Rectal smooth muscle tissue (tissue), 1 donor: ENCODE data around the gene ETS1.

Experiments
- H3K27ac ChIP-seq: one replicate; pipeline ENCODE4 v1.7.0; 2013; ENCODE audit warnings: low read depth, low read length, inconsistent platforms
- H3K27me3 ChIP-seq: one replicate; pipeline ENCODE4 v1.7.0; 2013; ENCODE audit warnings: low read length; ENCODE audit not compliant: control insufficient read depth, insufficient read depth
- H3K36me3 ChIP-seq: one replicate; pipeline ENCODE4 v1.7.0; 2013; ENCODE audit warnings: low read length; ENCODE audit not compliant: control insufficient read depth, insufficient read depth
- H3K4me1 ChIP-seq: one replicate; pipeline ENCODE4 v1.7.0; 2013; ENCODE audit warnings: low read length; ENCODE audit not compliant: control insufficient read depth, insufficient read depth
- H3K4me3 ChIP-seq: one replicate; pipeline ENCODE4 v1.7.0; 2013; ENCODE audit warnings: low read length
- H3K9ac ChIP-seq: one replicate; pipeline ENCODE4 v1.7.0; 2013; ENCODE audit warnings: low read length

The ETS1 gene

GRCh38 chr11:128587415-128587814 lies at the start of gene ETS1:
Gene ETS1 (minus strand): TSS chr11:128587558. CDS start chr11:128573130, 14,428 bp downstream.
- no peak within 1 kb of the TSS for H3K4me3 ChIP-seq
- H3K27me3 ChIP-seq: no peaks in the 10 kb centered on the region
- H3K27ac ChIP-seq: no peak within 1 kb of the TSS
- no peaks in the 10 kb centered on the region for H3K4me1 ChIP-seq
- H3K36me3 ChIP-seq: no peaks in the 10 kb centered on the region
- H3K9ac ChIP-seq: no peak within 1 kb of the TSS

GRCh38 chr11:128634395-128634794 lies 47.0 kb upstream of the ETS1 start:
- no peak overlapping the region for H3K9ac ChIP-seq
- H3K4me1 ChIP-seq: no peaks in the 10 kb centered on the region
- no peak overlapping the region for H3K4me3 ChIP-seq
- H3K27me3 ChIP-seq: no peaks in the 10 kb centered on the region
- no peak overlapping the region for H3K27ac ChIP-seq
- no peaks in the 10 kb centered on the region for H3K36me3 ChIP-seq

- H3K36me3 ChIP-seq: no peaks in the 10 kb centered on the region
- H3K4me3 ChIP-seq: no peak overlapping the region
- no peak overlapping the region for H3K9ac ChIP-seq
Observed at GRCh38 chr11:128633384-128633965, 46.1 kb upstream of the ETS1 start.

GRCh38 chr11:128632141-128632791 lies 44.9 kb upstream of the ETS1 start:
- no peaks in the 10 kb centered on the region for H3K36me3 ChIP-seq
- H3K27me3 ChIP-seq: no peaks in the 10 kb centered on the region
- H3K9ac ChIP-seq: no peak overlapping the region
- H3K4me3 ChIP-seq: no peak overlapping the region
- no peaks in the 10 kb centered on the region for H3K4me1 ChIP-seq
- no peak overlapping the region for H3K27ac ChIP-seq

More at GRCh38 chr11:128633384-128633965, 46.1 kb upstream of the ETS1 start:
- Histone ChIP-seq H3K27ac (no peak overlapping the region), H3K4me1 (no peaks in the 10 kb centered on the region), H3K27me3 (no peaks in the 10 kb centered on the region)

GRCh38 chr11:128630367-128631230 lies 43.2 kb upstream of the ETS1 start:
- H3K9ac ChIP-seq: no peak overlapping the region
- no peak overlapping the region for H3K27ac ChIP-seq
- H3K27me3 ChIP-seq: no peaks in the 10 kb centered on the region
- H3K4me3 ChIP-seq: no peak overlapping the region
- no peaks in the 10 kb centered on the region for H3K4me1 ChIP-seq
- no peaks in the 10 kb centered on the region for H3K36me3 ChIP-seq

- H3K4me1 ChIP-seq: no peaks in the 10 kb centered on the region
- no peak overlapping the region for H3K9ac ChIP-seq
- H3K27ac ChIP-seq: no peak overlapping the region
- no peak overlapping the region for H3K4me3 ChIP-seq
- no peaks in the 10 kb centered on the region for H3K27me3 ChIP-seq
- H3K36me3 ChIP-seq: no peaks in the 10 kb centered on the region
Observed at GRCh38 chr11:128629516-128630106, 42.3 kb upstream of the ETS1 start.

GRCh38 chr11:128628686-128629085 lies 41.3 kb upstream of the ETS1 start:
- Histone ChIP-seq H3K9ac (no peak overlapping the region), H3K27ac (no peak overlapping the region), H3K36me3 (no peaks in the 10 kb centered on the region), H3K4me3 (no peak overlapping the region), H3K27me3 (no peaks in the 10 kb centered on the region), H3K4me1 (no peaks in the 10 kb centered on the region)

- Histone ChIP-seq H3K36me3 (no peaks in the 10 kb centered on the region), H3K27me3 (no peaks in the 10 kb centered on the region), H3K9ac (no peak overlapping the region), H3K27ac (no peak overlapping the region), H3K4me1 (no peaks in the 10 kb centered on the region), H3K4me3 (no peak overlapping the region)
Observed at GRCh38 chr11:128628325-128628673, 40.9 kb upstream of the ETS1 start.

- Histone ChIP-seq H3K4me3 (no peak overlapping the region), H3K9ac (no peak overlapping the region), H3K36me3 (no peaks in the 10 kb centered on the region), H3K27me3 (no peaks in the 10 kb centered on the region), H3K27ac (no peak overlapping the region), H3K4me1 (no peaks in the 10 kb centered on the region)
Observed at GRCh38 chr11:128627666-128628324, 40.4 kb upstream of the ETS1 start.

GRCh38 chr11:128626913-128627665 lies 39.7 kb upstream of the ETS1 start:
- Histone ChIP-seq H3K9ac (no peak overlapping the region), H3K4me3 (no peak overlapping the region), H3K27me3 (no peaks in the 10 kb centered on the region), H3K36me3 (no peaks in the 10 kb centered on the region), H3K27ac (no peak overlapping the region), H3K4me1 (no peaks in the 10 kb centered on the region)

- H3K27ac ChIP-seq: no peak overlapping the region
- no peak overlapping the region for H3K9ac ChIP-seq
- H3K4me1 ChIP-seq: no peaks in the 10 kb centered on the region
- no peaks in the 10 kb centered on the region for H3K36me3 ChIP-seq
- no peak overlapping the region for H3K4me3 ChIP-seq
- H3K27me3 ChIP-seq: no peaks in the 10 kb centered on the region
Observed at GRCh38 chr11:128625746-128626145, 38.4 kb upstream of the ETS1 start.
